Measurements from ENCODE around the gene SPNS3.

DNA sequence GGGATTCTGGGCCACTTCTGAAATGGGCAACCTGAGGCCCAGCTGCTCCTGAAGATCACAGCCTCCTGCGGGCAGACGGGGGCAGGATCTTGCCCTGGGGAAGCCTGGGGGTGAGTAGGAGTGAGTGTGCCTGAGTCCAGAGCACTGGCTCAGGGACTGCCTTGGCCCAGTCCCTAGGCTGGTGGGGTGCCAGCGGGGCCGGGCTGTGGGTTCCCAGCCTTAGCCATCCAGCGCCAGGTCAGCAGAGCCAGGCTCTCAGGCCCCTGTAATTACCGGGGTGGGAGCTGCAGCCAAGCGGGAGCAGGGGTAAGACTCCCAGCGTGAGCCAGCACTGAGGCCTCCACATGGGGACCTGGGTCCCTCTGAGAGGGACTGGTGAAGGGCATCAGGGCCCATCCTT is 73.2 kb downstream of the SPNS3 start:
- TF ChIP-seq, protein P1, sequence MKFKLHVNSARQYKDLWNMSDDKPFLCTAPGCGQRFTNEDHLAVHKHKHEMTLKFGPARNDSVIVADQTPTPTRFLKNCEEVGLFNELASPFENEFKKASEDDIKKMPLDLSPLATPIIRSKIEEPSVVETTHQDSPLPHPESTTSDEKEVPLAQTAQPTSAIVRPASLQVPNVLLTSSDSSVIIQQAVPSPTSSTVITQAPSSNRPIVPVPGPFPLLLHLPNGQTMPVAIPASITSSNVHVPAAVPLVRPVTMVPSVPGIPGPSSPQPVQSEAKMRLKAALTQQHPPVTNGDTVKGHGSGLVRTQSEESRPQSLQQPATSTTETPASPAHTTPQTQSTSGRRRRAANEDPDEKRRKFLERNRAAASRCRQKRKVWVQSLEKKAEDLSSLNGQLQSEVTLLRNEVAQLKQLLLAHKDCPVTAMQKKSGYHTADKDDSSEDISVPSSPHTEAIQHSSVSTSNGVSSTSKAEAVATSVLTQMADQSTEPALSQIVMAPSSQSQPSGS (tag by site-specific recombination; IDR thresholded peaks at IDR 0.05; ENCODE audit: low read depth) = no peak
- TF ChIP-seq ZBTB7A (tag by site-specific recombination; IDR thresholded peaks at IDR 0.05; ENCODE audit: low read depth) = no peak

All from HEK293 (cell line).